Measurements from ENCODE around the gene POC5.

POC5 gene

DNA sequence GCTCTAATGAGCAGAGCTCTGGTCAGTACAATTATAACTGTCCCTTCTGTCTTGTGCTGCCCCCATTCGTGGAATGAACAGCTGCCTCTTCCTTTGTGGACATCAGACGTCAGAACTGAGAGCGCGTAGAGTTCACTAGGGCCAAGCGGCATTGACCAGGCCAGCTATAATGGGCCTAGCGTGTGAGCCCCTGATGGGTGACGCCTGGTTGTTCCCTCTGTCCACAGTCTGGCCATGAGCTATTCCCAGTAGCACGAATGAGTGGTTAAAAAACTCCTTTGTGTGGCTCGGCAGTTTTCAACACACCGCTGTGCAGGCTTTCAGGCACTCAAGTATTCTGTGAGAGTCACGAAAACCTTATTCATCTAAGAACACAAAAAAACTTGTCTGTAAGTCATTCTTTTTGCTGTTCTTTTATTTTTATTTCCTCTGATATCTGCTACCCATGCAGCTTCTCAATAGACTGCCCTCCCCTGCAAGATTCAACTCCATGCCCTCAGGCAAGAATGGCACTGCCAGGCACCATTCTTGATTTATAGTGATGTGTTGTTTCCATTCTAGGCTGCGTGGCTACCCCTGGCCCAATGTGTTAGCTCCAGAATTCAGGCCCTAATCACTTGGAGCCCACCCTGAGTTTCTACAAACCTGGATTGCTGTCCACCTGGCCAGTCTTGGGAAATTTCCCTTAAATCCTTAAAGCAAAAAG is 53.5 kb downstream of the POC5 start:
- no peaks in the 10 kb centered on the region for H3K36me3 ChIP-seq (ENCODE audit: control insufficient read depth, insufficient read depth, low read length)
- no peaks in the 10 kb centered on the region for H3K27me3 ChIP-seq (ENCODE audit: control insufficient read depth, insufficient read depth, low read length, poor library complexity, severe bottlenecking)
- H3K27ac ChIP-seq (ENCODE audit: insufficient read depth, low read depth, low read length, poor library complexity, severe bottlenecking) = no peak overlapping the region
- peaks cover 11% of the 10 kb centered on the region for H3K4me1 ChIP-seq (ENCODE audit: control insufficient read depth, insufficient read depth, low read length)
- no peak overlapping the region for H3K4me3 ChIP-seq (ENCODE audit: insufficient read depth, low read depth, low read length)
- 81 to 84% methylated on average over 12 of the region's 12 CpGs for WGBS, 2 experiments
- H3K9me3 ChIP-seq (ENCODE audit: control insufficient read depth, low read length) = no peaks in the 10 kb centered on the region

DNA sequence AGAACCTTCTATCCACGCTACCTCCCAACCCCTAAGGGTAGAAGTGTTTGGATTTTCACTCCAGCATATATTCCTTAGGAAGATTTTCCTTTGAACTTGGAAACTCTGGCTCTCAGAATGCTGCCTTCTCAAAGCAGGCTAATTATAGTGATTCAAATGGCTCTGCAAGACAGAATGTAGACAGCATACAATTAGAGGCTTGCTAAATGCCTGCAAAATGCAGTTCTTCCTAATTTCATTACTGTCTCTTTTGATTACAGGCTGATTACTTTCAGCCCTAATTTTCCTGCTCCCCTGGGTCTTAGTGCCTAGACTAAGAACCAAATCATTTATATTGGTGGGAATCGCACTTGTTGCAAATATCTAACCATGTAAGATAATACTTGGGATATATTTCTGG is 55.2 kb downstream of the POC5 start:
- H3K27me3 ChIP-seq (ENCODE audit: control insufficient read depth, insufficient read depth, low read length, poor library complexity, severe bottlenecking) = no peaks in the 10 kb centered on the region
- no peaks in the 10 kb centered on the region for H3K36me3 ChIP-seq (ENCODE audit: control insufficient read depth, insufficient read depth, low read length)
- H3K4me1 ChIP-seq (ENCODE audit: control insufficient read depth, insufficient read depth, low read length) = peaks cover 4% of the 10 kb centered on the region
- WGBS, 2 experiments = 83% methylated on average over 1 to 2 of the region's 2 CpGs
- no peak overlapping the region for H3K4me3 ChIP-seq (ENCODE audit: insufficient read depth, low read depth, low read length)
- no peaks in the 10 kb centered on the region for H3K9me3 ChIP-seq (ENCODE audit: control insufficient read depth, low read length)
- no peak overlapping the region for H3K27ac ChIP-seq (ENCODE audit: insufficient read depth, low read depth, low read length, poor library complexity, severe bottlenecking)

DNA sequence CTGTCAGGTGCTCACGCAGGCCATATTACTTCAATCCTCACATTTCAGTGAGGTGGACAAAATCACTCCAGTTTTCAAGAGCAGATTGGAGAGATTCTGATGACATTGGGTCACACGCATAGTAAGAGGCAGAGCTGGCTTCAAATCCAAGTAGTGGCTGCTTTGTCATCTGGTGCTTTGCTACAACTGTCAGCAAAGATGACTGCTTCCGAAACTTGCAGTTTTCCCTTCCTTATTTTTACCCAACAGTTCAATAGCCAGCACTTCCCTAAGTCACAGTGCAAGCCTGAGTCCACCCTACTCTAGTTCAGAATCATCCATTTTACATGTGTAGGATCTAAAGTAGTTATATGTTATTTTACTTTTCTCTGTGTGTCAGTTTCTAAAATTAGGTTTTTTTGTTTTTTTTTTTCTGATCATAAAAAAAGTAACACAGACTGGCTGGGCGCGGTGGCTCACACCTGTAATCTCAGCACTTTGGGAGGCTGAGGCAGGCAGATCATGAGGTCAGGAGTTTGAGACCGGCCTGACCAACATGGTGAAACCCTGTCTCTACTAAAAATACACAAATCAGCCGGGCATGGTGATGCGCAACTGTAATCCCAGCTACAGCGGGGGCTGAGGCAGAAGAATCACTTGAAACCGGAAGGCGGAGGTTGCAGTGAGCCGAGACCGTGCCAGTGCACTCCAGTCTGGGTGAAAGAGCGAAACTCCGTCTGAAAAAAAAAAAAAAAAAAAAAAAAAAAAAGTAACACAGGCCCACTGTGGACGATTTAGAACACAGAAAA is 56.4 kb downstream of the POC5 start:
- Histone ChIP-seq H3K36me3 (ENCODE audit: control insufficient read depth, insufficient read depth, low read length) (no peaks in the 10 kb centered on the region), H3K9me3 (ENCODE audit: control insufficient read depth, low read length) (no peaks in the 10 kb centered on the region), H3K4me1 (ENCODE audit: control insufficient read depth, insufficient read depth, low read length) (no peaks in the 10 kb centered on the region), H3K27ac (ENCODE audit: insufficient read depth, low read depth, low read length, poor library complexity, severe bottlenecking) (no peak overlapping the region), H3K27me3 (ENCODE audit: control insufficient read depth, insufficient read depth, low read length, poor library complexity, severe bottlenecking) (no peaks in the 10 kb centered on the region), H3K4me3 (ENCODE audit: insufficient read depth, low read depth, low read length) (no peak overlapping the region)
- 91 to 93% methylated on average over 16 of the region's 16 CpGs for WGBS, 2 experiments

GRCh38 chr5:75659791-75660450 is 57.3 kb downstream of the POC5 start:
- no peaks in the 10 kb centered on the region for H3K36me3 ChIP-seq (ENCODE audit: control insufficient read depth, insufficient read depth, low read length)
- no peaks in the 10 kb centered on the region for H3K9me3 ChIP-seq (ENCODE audit: control insufficient read depth, low read length)
- H3K27ac ChIP-seq (ENCODE audit: insufficient read depth, low read depth, low read length, poor library complexity, severe bottlenecking) = no peak overlapping the region
- H3K4me3 ChIP-seq (ENCODE audit: insufficient read depth, low read depth, low read length) = no peak overlapping the region
- 83 to 97% methylated on average over 2 to 3 of the region's 3 CpGs for WGBS, 2 experiments
- no peaks in the 10 kb centered on the region for H3K27me3 ChIP-seq (ENCODE audit: control insufficient read depth, insufficient read depth, low read length, poor library complexity, severe bottlenecking)
- peaks cover 3% of the 10 kb centered on the region for H3K4me1 ChIP-seq (ENCODE audit: control insufficient read depth, insufficient read depth, low read length)

DNA sequence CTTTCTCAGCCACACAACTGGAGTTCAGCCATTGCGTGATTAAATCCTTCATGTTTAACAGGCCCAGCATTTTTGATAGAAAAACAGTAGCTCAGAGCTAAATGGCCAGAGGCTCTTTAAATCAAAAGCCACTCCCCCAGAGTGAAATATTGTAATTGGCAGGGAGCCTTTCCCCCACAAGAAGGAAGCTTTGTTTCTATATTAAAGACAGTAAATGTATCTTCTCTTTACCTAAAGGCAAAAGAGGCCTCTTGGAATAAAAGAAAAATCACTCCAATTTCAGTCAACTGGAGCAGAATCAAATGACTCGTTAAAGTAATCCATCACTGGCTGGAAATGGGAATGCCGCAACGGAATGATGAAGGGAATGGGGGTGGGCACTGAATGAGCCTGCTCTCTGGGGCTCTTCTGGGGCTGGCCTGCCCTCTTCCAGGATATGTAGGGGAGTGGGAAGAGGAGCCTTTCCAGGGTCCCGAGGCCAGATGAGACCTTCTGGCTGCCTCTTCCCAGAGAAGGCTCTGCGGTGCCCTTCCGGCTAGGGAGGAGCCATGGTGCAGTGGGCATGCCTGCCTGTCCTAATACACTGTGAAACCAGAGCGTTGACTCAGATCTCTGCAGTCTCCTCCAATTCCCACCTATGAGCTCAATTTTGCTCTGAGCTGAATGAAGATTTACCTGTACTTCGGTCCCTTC is 60.8 kb downstream of the POC5 start:
- no peaks in the 10 kb centered on the region for H3K9me3 ChIP-seq (ENCODE audit: control insufficient read depth, low read length)
- no peak overlapping the region for H3K27ac ChIP-seq (ENCODE audit: insufficient read depth, low read depth, low read length, poor library complexity, severe bottlenecking)
- peaks cover 3% of the 10 kb centered on the region for H3K4me1 ChIP-seq (ENCODE audit: control insufficient read depth, insufficient read depth, low read length)
- no peaks in the 10 kb centered on the region for H3K27me3 ChIP-seq (ENCODE audit: control insufficient read depth, insufficient read depth, low read length, poor library complexity, severe bottlenecking)
- WGBS, 2 experiments = 79 to 80% methylated on average over 9 of the region's 9 CpGs
- H3K4me3 ChIP-seq (ENCODE audit: insufficient read depth, low read depth, low read length) = no peak overlapping the region
- H3K36me3 ChIP-seq (ENCODE audit: control insufficient read depth, insufficient read depth, low read length) = no peaks in the 10 kb centered on the region

DNA sequence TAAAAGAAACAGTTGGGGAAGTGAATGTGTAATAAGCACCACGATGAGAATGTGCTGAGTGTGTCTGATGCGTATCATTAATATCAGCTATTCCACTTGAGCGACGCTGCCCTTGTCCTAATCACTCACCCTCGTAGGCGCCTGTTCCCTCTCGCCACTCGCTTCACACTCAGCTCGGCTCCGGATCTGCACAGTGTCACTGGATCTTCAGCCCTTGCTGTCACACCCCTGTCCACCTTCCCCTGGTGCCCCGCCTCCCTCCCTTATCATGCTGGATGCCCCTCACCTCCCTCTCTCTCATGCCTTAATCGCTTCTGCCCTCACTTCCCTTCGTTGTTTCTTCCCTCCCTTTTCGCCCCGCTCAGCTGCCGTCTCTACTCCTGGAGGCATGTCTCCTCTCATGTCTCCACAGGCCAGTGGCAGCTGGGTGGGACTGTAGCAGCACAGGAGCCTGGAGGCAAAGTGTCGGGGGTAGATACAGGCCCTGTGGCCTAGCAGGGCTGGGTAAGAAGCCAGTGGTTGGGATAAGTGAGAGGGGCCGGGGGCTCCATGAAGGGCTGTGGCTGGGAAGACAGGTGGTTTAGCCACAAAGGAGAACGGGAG is 62.4 kb downstream of the POC5 start:
- no peaks in the 10 kb centered on the region for H3K27me3 ChIP-seq (ENCODE audit: control insufficient read depth, insufficient read depth, low read length, poor library complexity, severe bottlenecking)
- H3K4me1 ChIP-seq (ENCODE audit: control insufficient read depth, insufficient read depth, low read length) = peaks cover 3% of the 10 kb centered on the region
- no peak overlapping the region for H3K4me3 ChIP-seq (ENCODE audit: insufficient read depth, low read depth, low read length)
- H3K9me3 ChIP-seq (ENCODE audit: control insufficient read depth, low read length) = no peaks in the 10 kb centered on the region
- no peaks in the 10 kb centered on the region for H3K36me3 ChIP-seq (ENCODE audit: control insufficient read depth, insufficient read depth, low read length)
- no peak overlapping the region for H3K27ac ChIP-seq (ENCODE audit: insufficient read depth, low read depth, low read length, poor library complexity, severe bottlenecking)
- 91 to 94% methylated on average over 19 of the region's 19 CpGs for WGBS, 2 experiments

GRCh38 chr5:75653521-75653920 is 63.7 kb downstream of the POC5 start:
- 86 to 96% methylated on average over 2 of the region's 2 CpGs for WGBS, 2 experiments
- no peaks in the 10 kb centered on the region for H3K27me3 ChIP-seq (ENCODE audit: control insufficient read depth, insufficient read depth, low read length, poor library complexity, severe bottlenecking)
- peaks cover 3% of the 10 kb centered on the region for H3K4me1 ChIP-seq (ENCODE audit: control insufficient read depth, insufficient read depth, low read length)
- no peaks in the 10 kb centered on the region for H3K36me3 ChIP-seq (ENCODE audit: control insufficient read depth, insufficient read depth, low read length)
- no peak overlapping the region for H3K4me3 ChIP-seq (ENCODE audit: insufficient read depth, low read depth, low read length)
- no peaks in the 10 kb centered on the region for H3K9me3 ChIP-seq (ENCODE audit: control insufficient read depth, low read length)
- no peak overlapping the region for H3K27ac ChIP-seq (ENCODE audit: insufficient read depth, low read depth, low read length, poor library complexity, severe bottlenecking)

DNA sequence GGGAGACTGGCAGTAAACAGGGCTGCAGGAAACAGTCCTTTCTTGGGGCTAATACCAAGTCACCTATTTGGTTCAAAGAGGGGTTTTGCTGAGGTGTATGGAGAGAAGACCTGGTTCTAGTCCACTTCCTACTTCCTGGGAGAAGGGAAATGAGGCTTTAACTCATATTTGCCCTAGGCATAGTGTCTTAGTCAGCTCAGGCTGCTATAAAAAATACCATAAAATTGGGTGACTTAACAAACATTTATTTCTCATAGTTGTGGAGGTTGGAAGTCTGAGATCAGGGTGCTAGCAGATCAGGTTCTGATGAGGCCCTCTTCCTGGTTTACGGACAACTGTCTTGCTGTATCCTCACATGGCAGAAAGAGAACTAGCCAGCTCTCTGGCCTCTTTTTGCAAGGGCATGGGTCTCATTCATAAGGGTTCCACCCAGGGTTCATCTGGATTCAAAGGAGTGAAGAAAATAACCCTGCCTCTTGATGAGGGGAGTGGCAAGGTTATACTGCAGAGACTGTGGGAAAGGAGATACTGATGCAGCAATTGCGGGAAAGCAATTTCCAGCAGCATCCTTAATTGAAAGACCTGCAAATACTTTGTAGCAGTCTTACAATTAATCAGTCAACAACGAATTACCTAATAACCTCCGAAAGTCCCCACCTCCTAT is 65.5 kb downstream of the POC5 start:
- H3K9me3 ChIP-seq (ENCODE audit: control insufficient read depth, low read length) = no peaks in the 10 kb centered on the region
- no peaks in the 10 kb centered on the region for H3K27me3 ChIP-seq (ENCODE audit: control insufficient read depth, insufficient read depth, low read length, poor library complexity, severe bottlenecking)
- peaks cover 3% of the 10 kb centered on the region for H3K4me1 ChIP-seq (ENCODE audit: control insufficient read depth, insufficient read depth, low read length)
- H3K27ac ChIP-seq (ENCODE audit: insufficient read depth, low read depth, low read length, poor library complexity, severe bottlenecking) = no peak overlapping the region
- H3K4me3 ChIP-seq (ENCODE audit: insufficient read depth, low read depth, low read length) = no peak overlapping the region
- WGBS, 2 experiments = 90 to 91% methylated on average over 4 of the region's 4 CpGs
- no peaks in the 10 kb centered on the region for H3K36me3 ChIP-seq (ENCODE audit: control insufficient read depth, insufficient read depth, low read length)

DNA sequence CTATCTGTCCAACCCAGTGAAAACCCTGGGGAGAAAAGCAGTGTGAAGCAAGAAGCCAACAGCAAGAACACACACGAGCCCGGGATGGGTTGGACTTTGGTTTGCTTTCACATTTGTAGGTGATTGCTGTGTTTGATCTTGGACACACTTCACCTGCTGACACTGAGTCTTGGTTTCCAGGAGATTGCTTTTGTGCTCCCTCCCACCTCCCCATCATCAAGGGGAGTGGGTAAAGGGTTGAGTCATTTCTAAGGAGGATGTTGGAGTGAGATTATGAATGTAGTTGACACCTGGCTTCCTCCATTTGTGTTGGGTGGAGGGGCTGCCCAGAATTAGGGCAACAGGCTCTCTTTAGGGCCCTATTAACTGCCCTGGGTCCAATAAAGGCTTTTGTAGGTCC is 68.5 kb downstream of the POC5 start:
- Histone ChIP-seq H3K4me1 (ENCODE audit: control insufficient read depth, insufficient read depth, low read length) (no peaks in the 10 kb centered on the region), H3K9me3 (ENCODE audit: control insufficient read depth, low read length) (no peaks in the 10 kb centered on the region), H3K36me3 (ENCODE audit: control insufficient read depth, insufficient read depth, low read length) (no peaks in the 10 kb centered on the region), H3K27me3 (ENCODE audit: control insufficient read depth, insufficient read depth, low read length, poor library complexity, severe bottlenecking) (no peaks in the 10 kb centered on the region), H3K27ac (ENCODE audit: insufficient read depth, low read depth, low read length, poor library complexity, severe bottlenecking) (no peak overlapping the region), H3K4me3 (ENCODE audit: insufficient read depth, low read depth, low read length) (no peak overlapping the region)
- 93 to 100% methylated on average over 2 of the region's 2 CpGs for WGBS, 2 experiments

Measured in ectodermal cell (in vitro differentiated cells).